Measurements from ENCODE around the gene C17orf78. TPM values are rescaled to one million over a fixed set of nuclear protein-coding genes. Genes with fewer than 3 reads are reported as not detected.
A peak's percentile ranks its signal among the peaks of the same experiment; 100 is the strongest.

C17orf78 gene
- total and polyA plus RNA-seq, 2 of the 13 experiments (the other 11 are each of a cell fraction or from before 2014, with no cell fraction given), result not detected

DNA sequence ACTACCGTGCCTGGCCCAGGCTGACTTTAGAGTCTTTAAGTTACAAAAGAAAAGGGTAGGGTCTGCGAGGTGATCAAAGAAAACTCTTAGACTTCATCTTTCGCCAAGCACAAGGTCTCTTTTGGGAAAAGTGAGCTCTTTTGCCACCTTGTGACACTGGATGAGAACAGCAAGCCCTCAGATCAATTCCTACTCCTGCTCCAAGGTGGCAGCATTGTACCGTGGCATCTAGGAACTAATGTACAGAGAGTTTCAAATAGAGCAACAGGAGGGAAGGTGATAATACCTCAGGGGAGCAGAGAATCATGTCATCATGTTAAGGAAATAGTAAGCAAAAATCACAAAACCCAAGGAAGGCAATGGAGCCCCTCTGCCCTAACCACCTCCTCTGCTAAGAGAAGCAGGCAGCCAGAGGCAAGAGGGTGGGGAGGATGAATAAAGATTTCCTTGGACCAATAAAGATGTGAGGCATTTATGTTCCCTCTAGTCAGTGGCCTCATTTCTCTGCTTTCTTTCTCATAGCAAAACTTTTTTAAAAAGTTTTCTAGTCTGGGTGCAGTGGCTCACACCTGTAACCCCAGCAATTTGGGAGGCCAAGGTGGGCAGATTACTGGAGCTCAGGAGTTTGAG lies 2.1 kb upstream of the C17orf78 start (continued):
- TF ChIP-seq, protein P1, sequence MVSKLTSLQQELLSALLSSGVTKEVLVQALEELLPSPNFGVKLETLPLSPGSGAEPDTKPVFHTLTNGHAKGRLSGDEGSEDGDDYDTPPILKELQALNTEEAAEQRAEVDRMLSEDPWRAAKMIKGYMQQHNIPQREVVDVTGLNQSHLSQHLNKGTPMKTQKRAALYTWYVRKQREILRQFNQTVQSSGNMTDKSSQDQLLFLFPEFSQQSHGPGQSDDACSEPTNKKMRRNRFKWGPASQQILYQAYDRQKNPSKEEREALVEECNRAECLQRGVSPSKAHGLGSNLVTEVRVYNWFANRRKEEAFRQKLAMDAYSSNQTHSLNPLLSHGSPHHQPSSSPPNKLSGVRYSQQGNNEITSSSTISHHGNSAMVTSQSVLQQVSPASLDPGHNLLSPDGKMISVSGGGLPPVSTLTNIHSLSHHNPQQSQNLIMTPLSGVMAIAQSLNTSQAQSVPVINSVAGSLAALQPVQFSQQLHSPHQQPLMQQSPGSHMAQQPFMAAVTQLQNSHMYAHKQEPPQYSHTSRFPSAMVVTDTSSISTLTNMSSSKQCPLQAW (CRISPR knock-in tag; IDR thresholded peaks at IDR 0.05), result no peak
- no peak for TF ChIP-seq PTBP1 (IDR thresholded peaks at IDR 0.05; ENCODE audit: low read depth, low read length, poor library complexity, severe bottlenecking)
- TF ChIP-seq, protein P2, sequence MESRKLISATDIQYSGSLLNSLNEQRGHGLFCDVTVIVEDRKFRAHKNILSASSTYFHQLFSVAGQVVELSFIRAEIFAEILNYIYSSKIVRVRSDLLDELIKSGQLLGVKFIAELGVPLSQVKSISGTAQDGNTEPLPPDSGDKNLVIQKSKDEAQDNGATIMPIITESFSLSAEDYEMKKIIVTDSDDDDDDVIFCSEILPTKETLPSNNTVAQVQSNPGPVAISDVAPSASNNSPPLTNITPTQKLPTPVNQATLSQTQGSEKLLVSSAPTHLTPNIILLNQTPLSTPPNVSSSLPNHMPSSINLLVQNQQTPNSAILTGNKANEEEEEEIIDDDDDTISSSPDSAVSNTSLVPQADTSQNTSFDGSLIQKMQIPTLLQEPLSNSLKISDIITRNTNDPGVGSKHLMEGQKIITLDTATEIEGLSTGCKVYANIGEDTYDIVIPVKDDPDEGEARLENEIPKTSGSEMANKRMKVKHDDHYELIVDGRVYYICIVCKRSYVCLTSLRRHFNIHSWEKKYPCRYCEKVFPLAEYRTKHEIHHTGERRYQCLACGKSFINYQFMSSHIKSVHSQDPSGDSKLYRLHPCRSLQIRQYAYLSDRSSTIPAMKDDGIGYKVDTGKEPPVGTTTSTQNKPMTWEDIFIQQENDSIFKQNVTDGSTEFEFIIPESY (CRISPR knock-in tag; IDR thresholded peaks at IDR 0.05), result peak; percentile 80
- TF ChIP-seq U2AF1 (optimal IDR thresholded peaks at IDR 0.05; ENCODE audit: low read depth, low read length), result no peak
- TF ChIP-seq ZSCAN9 (CRISPR knock-in tag; IDR thresholded peaks at IDR 0.05; ENCODE audit: borderline replicate concordance), result 0 out of 2 replicates have a peak, but pooled peaks have one; percentile 39
- no peak for TF ChIP-seq ELF1 (CRISPR knock-in tag; IDR thresholded peaks at IDR 0.05)
- no peak for TF ChIP-seq ZNF350 (CRISPR knock-in tag; IDR thresholded peaks at IDR 0.05; ENCODE audit: borderline replicate concordance, low read depth)
- TF ChIP-seq, protein P3, sequence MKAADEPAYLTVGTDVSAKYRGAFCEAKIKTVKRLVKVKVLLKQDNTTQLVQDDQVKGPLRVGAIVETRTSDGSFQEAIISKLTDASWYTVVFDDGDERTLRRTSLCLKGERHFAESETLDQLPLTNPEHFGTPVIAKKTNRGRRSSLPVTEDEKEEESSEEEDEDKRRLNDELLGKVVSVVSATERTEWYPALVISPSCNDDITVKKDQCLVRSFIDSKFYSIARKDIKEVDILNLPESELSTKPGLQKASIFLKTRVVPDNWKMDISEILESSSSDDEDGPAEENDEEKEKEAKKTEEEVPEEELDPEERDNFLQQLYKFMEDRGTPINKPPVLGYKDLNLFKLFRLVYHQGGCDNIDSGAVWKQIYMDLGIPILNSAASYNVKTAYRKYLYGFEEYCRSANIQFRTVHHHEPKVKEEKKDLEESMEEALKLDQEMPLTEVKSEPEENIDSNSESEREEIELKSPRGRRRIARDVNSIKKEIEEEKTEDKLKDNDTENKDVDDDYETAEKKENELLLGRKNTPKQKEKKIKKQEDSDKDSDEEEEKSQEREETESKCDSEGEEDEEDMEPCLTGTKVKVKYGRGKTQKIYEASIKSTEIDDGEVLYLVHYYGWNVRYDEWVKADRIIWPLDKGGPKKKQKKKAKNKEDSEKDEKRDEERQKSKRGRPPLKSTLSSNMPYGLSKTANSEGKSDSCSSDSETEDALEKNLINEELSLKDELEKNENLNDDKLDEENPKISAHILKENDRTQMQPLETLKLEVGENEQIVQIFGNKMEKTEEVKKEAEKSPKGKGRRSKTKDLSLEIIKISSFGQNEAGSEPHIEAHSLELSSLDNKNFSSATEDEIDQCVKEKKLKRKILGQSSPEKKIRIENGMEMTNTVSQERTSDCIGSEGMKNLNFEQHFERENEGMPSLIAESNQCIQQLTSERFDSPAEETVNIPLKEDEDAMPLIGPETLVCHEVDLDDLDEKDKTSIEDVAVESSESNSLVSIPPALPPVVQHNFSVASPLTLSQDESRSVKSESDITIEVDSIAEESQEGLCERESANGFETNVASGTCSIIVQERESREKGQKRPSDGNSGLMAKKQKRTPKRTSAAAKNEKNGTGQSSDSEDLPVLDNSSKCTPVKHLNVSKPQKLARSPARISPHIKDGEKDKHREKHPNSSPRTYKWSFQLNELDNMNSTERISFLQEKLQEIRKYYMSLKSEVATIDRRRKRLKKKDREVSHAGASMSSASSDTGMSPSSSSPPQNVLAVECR (CRISPR knock-in tag; IDR thresholded peaks at IDR 0.05; ENCODE audit: borderline replicate concordance), result peak; percentile 19; the same call in 1 of the 2 replicates
- TF ChIP-seq, protein P4, sequence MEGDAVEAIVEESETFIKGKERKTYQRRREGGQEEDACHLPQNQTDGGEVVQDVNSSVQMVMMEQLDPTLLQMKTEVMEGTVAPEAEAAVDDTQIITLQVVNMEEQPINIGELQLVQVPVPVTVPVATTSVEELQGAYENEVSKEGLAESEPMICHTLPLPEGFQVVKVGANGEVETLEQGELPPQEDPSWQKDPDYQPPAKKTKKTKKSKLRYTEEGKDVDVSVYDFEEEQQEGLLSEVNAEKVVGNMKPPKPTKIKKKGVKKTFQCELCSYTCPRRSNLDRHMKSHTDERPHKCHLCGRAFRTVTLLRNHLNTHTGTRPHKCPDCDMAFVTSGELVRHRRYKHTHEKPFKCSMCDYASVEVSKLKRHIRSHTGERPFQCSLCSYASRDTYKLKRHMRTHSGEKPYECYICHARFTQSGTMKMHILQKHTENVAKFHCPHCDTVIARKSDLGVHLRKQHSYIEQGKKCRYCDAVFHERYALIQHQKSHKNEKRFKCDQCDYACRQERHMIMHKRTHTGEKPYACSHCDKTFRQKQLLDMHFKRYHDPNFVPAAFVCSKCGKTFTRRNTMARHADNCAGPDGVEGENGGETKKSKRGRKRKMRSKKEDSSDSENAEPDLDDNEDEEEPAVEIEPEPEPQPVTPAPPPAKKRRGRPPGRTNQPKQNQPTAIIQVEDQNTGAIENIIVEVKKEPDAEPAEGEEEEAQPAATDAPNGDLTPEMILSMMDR (CRISPR knock-in tag; IDR thresholded peaks at IDR 0.05), result peak; percentile 97
- TF ChIP-seq SALL2 (CRISPR knock-in tag; IDR thresholded peaks at IDR 0.05), result no peak
- no peak for TF ChIP-seq ZNF33B (CRISPR knock-in tag; IDR thresholded peaks at IDR 0.05)
- TF ChIP-seq FLYWCH1 (CRISPR knock-in tag; IDR thresholded peaks at IDR 0.05), result no peak
- no peak for TF ChIP-seq TBL1XR1 (IDR thresholded peaks at IDR 0.05; ENCODE audit: borderline replicate concordance, low read length, partially characterized antibody)
- TF ChIP-seq ZNF234 (CRISPR knock-in tag; conservative IDR thresholded peaks at IDR 0.05), result no peak
- no peak for TF ChIP-seq YEATS4 (CRISPR knock-in tag; IDR thresholded peaks at IDR 0.05; ENCODE audit: borderline replicate concordance)
- no peak for TF ChIP-seq HIVEP1 (CRISPR knock-in tag; IDR thresholded peaks at IDR 0.05)
- TF ChIP-seq, protein P5, sequence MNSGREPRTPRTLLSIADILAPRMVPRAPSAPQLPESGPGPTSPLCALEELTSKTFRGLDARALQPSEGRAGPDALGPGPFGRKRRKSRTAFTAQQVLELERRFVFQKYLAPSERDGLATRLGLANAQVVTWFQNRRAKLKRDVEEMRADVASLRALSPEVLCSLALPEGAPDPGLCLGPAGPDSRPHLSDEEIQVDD (CRISPR knock-in tag; IDR thresholded peaks at IDR 0.05; ENCODE audit: borderline replicate concordance), result no peak
- TF ChIP-seq HMG20B (CRISPR knock-in tag; conservative IDR thresholded peaks at IDR 0.05), result no peak
- no peak for TF ChIP-seq ZNF235 (CRISPR knock-in tag; IDR thresholded peaks at IDR 0.05; ENCODE audit: borderline replicate concordance)
- no peak for TF ChIP-seq ZNF124 (CRISPR knock-in tag; IDR thresholded peaks at IDR 0.05)
